ENCODE data around the gene LRRK2. TPM values are rescaled to one million over a fixed set of nuclear protein-coding genes. Genes with fewer than 3 reads are reported as not detected.
"Not testable (repeated sequence)": the region's sequence is repeated elsewhere in the genome, so short reads cannot be mapped to it uniquely, and the experiment has no call there.

The LRRK2 gene
- total RNA-seq, 2 donors from 2014 or later: 1.2 to 1.9 TPM

DNA sequence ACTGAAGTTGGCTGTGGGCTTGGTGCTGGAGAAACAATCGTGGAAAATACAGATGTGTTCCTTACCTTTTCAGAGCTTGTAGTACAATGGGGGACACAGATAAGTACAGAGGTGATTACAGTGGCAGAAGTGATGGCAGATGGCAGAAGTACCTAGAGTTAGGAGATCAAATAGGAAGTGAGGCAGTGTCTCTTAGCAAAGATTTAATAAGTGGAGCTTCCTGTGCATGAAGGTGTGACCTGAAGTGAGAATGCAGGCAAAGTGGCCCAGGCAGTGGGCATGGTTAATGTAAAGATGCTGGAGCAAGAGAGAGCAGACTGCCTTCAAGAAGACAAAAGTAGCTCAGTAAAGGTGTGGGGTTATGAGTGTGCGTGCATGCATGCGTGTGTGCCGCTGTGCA lies 16.0 kb downstream of the LRRK2 start:
- Mint-ChIP-seq H3K36me3 (ENCODE audit: low read depth) (no peaks in the 10 kb centered on the region), H3K27me3 (ENCODE audit: insufficient read depth) (no peaks in the 10 kb centered on the region), H3K27ac (no peak overlapping the region), H3K9me3 (no peaks in the 10 kb centered on the region), H3K4me3 (no peak overlapping the region), H3K4me1 (peaks cover 22% of the 10 kb centered on the region)
- H3K27me3 ChIP-seq (ENCODE audit: control insufficient read depth, insufficient read depth, low read length, poor library complexity, severe bottlenecking): no peaks in the 10 kb centered on the region
- no peaks in the 10 kb centered on the region for H3K9me3 ChIP-seq (ENCODE audit: control insufficient read depth, low read length)
- no peak overlapping the region for H3K27ac ChIP-seq (ENCODE audit: low read depth, low read length)
- peaks cover 9% of the 10 kb centered on the region for H3K4me1 ChIP-seq (ENCODE audit: control insufficient read depth, insufficient read depth, low read length)
- 91 to 95% methylated on average over 1 to 4 of the region's 4 CpGs for WGBS, 2 experiments (ENCODE audit: insufficient coverage in 1 of 2, insufficient read length in 1 of 2)
- H3K36me3 ChIP-seq (ENCODE audit: control insufficient read depth, insufficient read depth, low read length): no peaks in the 10 kb centered on the region
- H3K9ac ChIP-seq (ENCODE audit: extremely low read depth, low read length, poor library complexity, severe bottlenecking): no peak overlapping the region
- TF ChIP-seq, protein P1, sequence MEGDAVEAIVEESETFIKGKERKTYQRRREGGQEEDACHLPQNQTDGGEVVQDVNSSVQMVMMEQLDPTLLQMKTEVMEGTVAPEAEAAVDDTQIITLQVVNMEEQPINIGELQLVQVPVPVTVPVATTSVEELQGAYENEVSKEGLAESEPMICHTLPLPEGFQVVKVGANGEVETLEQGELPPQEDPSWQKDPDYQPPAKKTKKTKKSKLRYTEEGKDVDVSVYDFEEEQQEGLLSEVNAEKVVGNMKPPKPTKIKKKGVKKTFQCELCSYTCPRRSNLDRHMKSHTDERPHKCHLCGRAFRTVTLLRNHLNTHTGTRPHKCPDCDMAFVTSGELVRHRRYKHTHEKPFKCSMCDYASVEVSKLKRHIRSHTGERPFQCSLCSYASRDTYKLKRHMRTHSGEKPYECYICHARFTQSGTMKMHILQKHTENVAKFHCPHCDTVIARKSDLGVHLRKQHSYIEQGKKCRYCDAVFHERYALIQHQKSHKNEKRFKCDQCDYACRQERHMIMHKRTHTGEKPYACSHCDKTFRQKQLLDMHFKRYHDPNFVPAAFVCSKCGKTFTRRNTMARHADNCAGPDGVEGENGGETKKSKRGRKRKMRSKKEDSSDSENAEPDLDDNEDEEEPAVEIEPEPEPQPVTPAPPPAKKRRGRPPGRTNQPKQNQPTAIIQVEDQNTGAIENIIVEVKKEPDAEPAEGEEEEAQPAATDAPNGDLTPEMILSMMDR (conservative IDR thresholded peaks at IDR 0.05): no peak
- no peak for DNase-seq
- no peak overlapping the region for H3K4me3 ChIP-seq (ENCODE audit: low read length)

DNA sequence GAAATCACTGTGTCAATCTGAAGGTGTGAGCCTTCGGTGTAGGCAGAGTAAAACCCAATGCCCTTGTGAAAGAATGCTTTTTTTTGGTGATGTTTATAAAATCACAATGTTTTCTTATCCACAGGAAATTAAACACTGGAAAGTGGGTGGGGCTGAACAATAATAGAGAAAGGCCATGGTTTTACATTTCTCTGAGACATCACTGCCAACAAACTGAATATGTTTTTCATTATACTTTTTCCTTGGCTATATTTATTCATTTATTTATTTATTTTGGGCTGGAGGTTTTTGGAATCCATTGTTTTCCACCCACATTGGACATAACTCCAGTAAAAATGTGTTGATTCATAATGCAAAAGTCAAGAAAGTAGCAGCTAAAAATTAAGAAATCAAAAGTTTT lies 16.9 kb downstream of the LRRK2 start:
- H3K4me1 Mint-ChIP-seq: peaks cover 19% of the 10 kb centered on the region
- no peaks in the 10 kb centered on the region for H3K9me3 ChIP-seq (ENCODE audit: control insufficient read depth, low read length)
- H3K36me3 ChIP-seq (ENCODE audit: control insufficient read depth, insufficient read depth, low read length): no peaks in the 10 kb centered on the region
- H3K36me3 Mint-ChIP-seq (ENCODE audit: low read depth): no peaks in the 10 kb centered on the region
- no peak overlapping the region for H3K9ac ChIP-seq (ENCODE audit: extremely low read depth, low read length, poor library complexity, severe bottlenecking)
- H3K27ac Mint-ChIP-seq: no peak overlapping the region
- H3K4me3 Mint-ChIP-seq: no peak overlapping the region
- H3K9me3 Mint-ChIP-seq: no peaks in the 10 kb centered on the region
- no peak overlapping the region for H3K4me3 ChIP-seq (ENCODE audit: low read length)
- H3K27me3 ChIP-seq (ENCODE audit: control insufficient read depth, insufficient read depth, low read length, poor library complexity, severe bottlenecking): no peaks in the 10 kb centered on the region
- no peaks in the 10 kb centered on the region for H3K27me3 Mint-ChIP-seq (ENCODE audit: insufficient read depth)
- H3K27ac ChIP-seq (ENCODE audit: low read depth, low read length): no peak overlapping the region
- WGBS, 2 experiments (ENCODE audit: insufficient coverage in 1 of 2, insufficient read length in 1 of 2): 94% methylated on average over 1 of the region's 1 CpG; no CpG with 5 or more reads in 1 of the 2 experiments
- no peak for DNase-seq
- H3K4me1 ChIP-seq (ENCODE audit: control insufficient read depth, insufficient read depth, low read length): peaks cover 9% of the 10 kb centered on the region
- TF ChIP-seq, protein P1 (conservative IDR thresholded peaks at IDR 0.05): no peak

DNA sequence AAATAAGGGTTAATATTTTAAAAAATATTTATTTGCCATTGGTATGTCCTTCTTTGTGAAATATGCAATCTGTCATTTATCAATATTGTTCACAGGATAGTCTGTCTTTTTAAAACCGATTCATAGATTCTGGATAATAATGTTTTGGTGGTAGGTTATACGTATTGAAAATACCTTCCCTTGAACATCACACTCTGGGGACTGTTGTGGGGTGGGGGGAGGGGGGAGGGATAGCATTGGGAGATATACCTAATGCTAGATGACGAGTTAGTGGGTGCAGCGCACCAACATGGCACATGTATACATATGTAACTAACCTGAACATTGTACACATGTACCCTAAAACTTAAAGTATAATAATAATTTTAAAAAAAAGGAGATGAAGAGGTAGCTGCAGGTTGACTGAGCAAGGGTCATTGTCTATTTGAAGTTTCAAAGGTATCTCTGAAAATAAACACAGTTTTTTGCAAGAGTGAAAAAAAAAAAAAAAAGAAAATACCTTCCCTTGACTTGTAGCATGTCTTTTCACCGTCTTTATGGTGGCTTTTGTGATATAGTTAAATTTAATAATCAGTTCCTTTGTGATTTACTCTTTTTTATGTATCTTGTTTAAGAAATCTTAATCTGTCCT lies 19.8 kb downstream of the LRRK2 start:
- no CpG with 5 or more reads among the region's 5 CpGs for WGBS, 2 experiments (ENCODE audit: insufficient coverage in 1 of 2, insufficient read length in 1 of 2)
- H3K9me3 Mint-ChIP-seq; H3K4me1 Mint-ChIP-seq; H3K27ac Mint-ChIP-seq; H3K27me3 Mint-ChIP-seq (ENCODE audit: insufficient read depth); H3K4me3 ChIP-seq (ENCODE audit: low read length); H3K9ac ChIP-seq (ENCODE audit: extremely low read depth, low read length, poor library complexity, severe bottlenecking); H3K4me3 Mint-ChIP-seq; H3K36me3 Mint-ChIP-seq (ENCODE audit: low read depth); H3K9me3 ChIP-seq (ENCODE audit: control insufficient read depth, low read length); H3K27ac ChIP-seq (ENCODE audit: low read depth, low read length); H3K36me3 ChIP-seq (ENCODE audit: control insufficient read depth, insufficient read depth, low read length); H3K4me1 ChIP-seq (ENCODE audit: control insufficient read depth, insufficient read depth, low read length); H3K27me3 ChIP-seq (ENCODE audit: control insufficient read depth, insufficient read depth, low read length, poor library complexity, severe bottlenecking); DNase-seq: not testable (repeated sequence)

DNA sequence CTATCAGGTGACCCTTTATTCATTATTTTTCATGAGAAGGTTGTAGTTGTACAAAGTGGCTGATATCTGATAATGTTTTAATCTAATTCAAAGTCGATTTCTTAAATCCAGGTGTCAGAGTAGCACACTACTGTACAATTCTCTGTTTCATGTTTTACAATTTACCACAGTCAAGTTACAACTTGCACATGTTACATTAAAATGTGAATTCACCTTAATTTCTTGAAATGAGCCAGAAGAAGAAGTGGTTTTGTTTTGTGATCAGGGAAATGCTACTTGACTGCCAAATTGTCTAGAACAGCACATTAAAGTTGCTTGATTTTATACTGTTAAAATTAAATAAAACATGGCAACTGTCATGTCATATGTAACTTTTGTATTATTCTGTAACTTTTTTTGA lies 23.2 kb downstream of the LRRK2 start:
- Mint-ChIP-seq H3K9me3 (no peaks in the 10 kb centered on the region), H3K27ac (no peak overlapping the region), H3K27me3 (ENCODE audit: insufficient read depth) (no peaks in the 10 kb centered on the region), H3K36me3 (ENCODE audit: low read depth) (no peaks in the 10 kb centered on the region), H3K4me3 (no peak overlapping the region), H3K4me1 (no peaks in the 10 kb centered on the region)
- TF ChIP-seq, protein P1 (conservative IDR thresholded peaks at IDR 0.05): no peak
- H3K9me3 ChIP-seq (ENCODE audit: control insufficient read depth, low read length): no peaks in the 10 kb centered on the region
- H3K27me3 ChIP-seq (ENCODE audit: control insufficient read depth, insufficient read depth, low read length, poor library complexity, severe bottlenecking): no peaks in the 10 kb centered on the region
- H3K9ac ChIP-seq (ENCODE audit: extremely low read depth, low read length, poor library complexity, severe bottlenecking): no peak overlapping the region
- H3K27ac ChIP-seq (ENCODE audit: low read depth, low read length): no peak overlapping the region
- H3K4me1 ChIP-seq (ENCODE audit: control insufficient read depth, insufficient read depth, low read length): no peaks in the 10 kb centered on the region
- no peaks in the 10 kb centered on the region for H3K36me3 ChIP-seq (ENCODE audit: control insufficient read depth, insufficient read depth, low read length)
- WGBS, 2 experiments (ENCODE audit: insufficient coverage in 1 of 2, insufficient read length in 1 of 2): 80% methylated on average over 1 of the region's 1 CpG; no CpG with 5 or more reads in 1 of the 2 experiments
- no peak overlapping the region for H3K4me3 ChIP-seq (ENCODE audit: low read length)
- DNase-seq: no peak

All from endodermal cell (in vitro differentiated cells).